HG02759 (cell line): ENCODE data around the gene ENTPD3.

Experiments
- ATAC-seq: cut with Tn5 transposase; IDR thresholded peaks from one replicate; pipeline ENCODE4 v1.9.1; 2021; ENCODE audit warnings: mild to moderate bottlenecking, moderate library complexity; ENCODE audit not compliant: unreplicated experiment

The ENTPD3 gene

GRCh38 chr3:40398346-40398745, 11.4 kb downstream of the ENTPD3 start:
- no peak for ATAC-seq

- no peak for ATAC-seq
Observed at GRCh38 chr3:40404591-40405198, 17.7 kb downstream of the ENTPD3 start.

- ATAC-seq, result no peak
Observed at GRCh38 chr3:40407007-40407406, 20.0 kb downstream of the ENTPD3 start.

GRCh38 chr3:40407611-40408010, 20.6 kb downstream of the ENTPD3 start:
- ATAC-seq, result no peak

- ATAC-seq, result no peak
Observed at GRCh38 chr3:40414270-40414669, 27.3 kb downstream of the ENTPD3 start.

- no peak for ATAC-seq
Observed at GRCh38 chr3:40417845-40418543, 31.0 kb downstream of the ENTPD3 start.

GRCh38 chr3:40422861-40423260, 35.9 kb downstream of the ENTPD3 start:
- no peak for ATAC-seq

GRCh38 chr3:40427045-40427669, 40.2 kb downstream of the ENTPD3 start:
- ATAC-seq, result no peak

GRCh38 chr3:40432793-40433192, 45.8 kb downstream of the ENTPD3 start:
- ATAC-seq, result no peak

- ATAC-seq, result no peak
Observed at GRCh38 chr3:40437889-40438288, 50.9 kb downstream of the ENTPD3 start.

- ATAC-seq, result no peak
Observed at GRCh38 chr3:40445062-40445461, 58.1 kb downstream of the ENTPD3 start.

- ATAC-seq, result no peak
Observed at GRCh38 chr3:40445880-40446279, 58.9 kb downstream of the ENTPD3 start.

- ATAC-seq, result no peak
Observed at GRCh38 chr3:40450438-40450837, 63.5 kb downstream of the ENTPD3 start.

GRCh38 chr3:40451551-40451950, 64.6 kb downstream of the ENTPD3 start:
- ATAC-seq, result no peak

GRCh38 chr3:40452057-40452456, 65.1 kb downstream of the ENTPD3 start:
- ATAC-seq, result no peak

GRCh38 chr3:40452562-40452875, 65.5 kb downstream of the ENTPD3 start:
- no peak for ATAC-seq

- ATAC-seq, result peak; percentile 92
Observed at GRCh38 chr3:40452876-40453730, 66.1 kb downstream of the ENTPD3 start.

- no peak for ATAC-seq
Observed at GRCh38 chr3:40453933-40454332, 66.9 kb downstream of the ENTPD3 start.

- ATAC-seq, result no peak
Observed at GRCh38 chr3:40455328-40455727, 68.3 kb downstream of the ENTPD3 start.

GRCh38 chr3:40456279-40456939, 69.4 kb downstream of the ENTPD3 start:
- ATAC-seq, result no peak
